GM12891 (cell line): ENCODE measurements around the gene HBE1.

Experiments
- PAX5 ChIP-seq: IDR thresholded peaks from 2 replicates; pipeline ENCODE4 v1.6.1; 2011; ENCODE audit warnings: low read length, moderate library complexity, mild to moderate bottlenecking; ENCODE audit not compliant: insufficient read depth, severe bottlenecking
- POLR2A ChIP-seq: IDR thresholded peaks from 2 replicates; pipeline ENCODE4 v1.6.1; 2011; ENCODE audit warnings: low read depth, low read length, control low read depth
- POLR2AphosphoS5 ChIP-seq: IDR thresholded peaks from 2 replicates; pipeline ENCODE4 v1.6.1; 2011; ENCODE audit warnings: low read depth, low read length, control low read depth
- TAF1 ChIP-seq: IDR thresholded peaks from 2 replicates; pipeline ENCODE4 v1.6.1; 2011; ENCODE audit warnings: low read depth, low read length, control low read depth

DNA sequence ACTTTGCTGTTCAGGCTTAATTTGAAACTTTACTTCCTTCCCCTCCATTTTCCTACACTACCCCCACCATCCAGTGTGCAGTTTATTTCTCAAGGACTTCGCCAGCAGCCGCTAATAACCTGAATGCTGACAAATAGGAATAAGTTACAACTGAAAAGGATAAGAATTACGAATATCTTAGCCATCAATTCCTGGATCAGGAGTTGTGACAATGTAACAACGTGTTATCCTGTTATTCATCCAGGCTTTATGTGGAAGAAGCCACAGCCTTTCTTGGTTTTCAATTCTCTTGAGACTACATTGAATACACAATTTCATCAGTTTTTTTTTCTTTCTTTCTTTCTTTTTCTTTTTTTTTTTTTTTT, 25.9 kb downstream of the HBE1 start:
- TF ChIP-seq POLR2A (no peak), TAF1 (no peak), POLR2AphosphoS5 (no peak), PAX5 (no peak)
